Measurements from ENCODE around the gene FAM120AOS.

FAM120AOS gene

GRCh38 chr9:93453047-93453914 lies at the start of gene FAM120AOS:
Gene FAM120AOS, minus strand, starts transcription at chr9:93453581. Its CDS starts 872 bp downstream, at chr9:93452709.
- DNase-seq (ENCODE audit: low spot score) (peak; percentile 88), FAIRE-seq (peak; percentile 91)

DNA sequence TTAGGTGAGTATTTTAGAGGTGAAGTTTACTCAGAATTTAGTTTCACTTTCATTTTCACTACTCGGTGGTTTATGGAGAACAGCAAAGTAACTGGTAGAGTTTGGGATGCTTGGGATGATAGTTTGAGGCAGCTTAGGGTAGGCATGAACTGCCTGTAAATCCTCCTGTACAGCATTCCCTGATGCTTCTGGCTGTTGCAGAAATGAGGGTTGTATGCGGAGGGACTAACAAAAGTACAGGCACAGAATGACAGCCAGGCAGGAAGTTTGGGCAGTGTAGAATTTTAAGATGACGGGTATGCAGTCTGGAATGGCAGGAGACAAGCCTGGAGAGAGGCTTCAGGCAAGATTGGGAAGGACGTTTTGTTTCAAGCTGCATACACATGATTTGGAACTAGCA lies 48.0 kb upstream of the FAM120AOS start:
- DNase-seq (ENCODE audit: low spot score) (no peak), FAIRE-seq (no peak)

GRCh38 chr9:93500571-93501298 lies 47.4 kb upstream of the FAM120AOS start:
- DNase-seq (ENCODE audit: low spot score) (no peak), FAIRE-seq (no peak)

DNA sequence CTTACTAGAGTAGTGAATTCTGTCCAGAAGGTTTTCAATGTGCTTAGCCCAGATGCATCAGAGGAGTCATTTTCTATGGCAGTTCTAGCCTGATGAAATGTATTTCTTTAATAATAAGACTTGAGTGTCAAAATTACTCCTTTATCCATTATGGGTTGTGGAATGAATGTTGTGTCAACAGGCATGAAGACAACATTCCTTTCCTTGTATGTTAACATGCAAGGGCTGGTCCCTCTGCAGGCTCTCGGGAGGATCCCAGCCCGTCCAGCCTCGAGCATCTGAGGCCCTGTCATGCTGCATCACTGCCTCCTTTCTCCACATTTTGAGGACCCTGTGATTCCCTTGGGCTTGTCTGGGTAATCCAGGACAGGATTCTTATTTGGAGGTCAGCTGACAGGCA lies 42.9 kb upstream of the FAM120AOS start:
- DNase-seq (ENCODE audit: low spot score) = no peak
- no peak for FAIRE-seq

- FAIRE-seq = no peak
These were observed 40.6 kb upstream of the FAM120AOS start for GRCh38 chr9:93493949-93494348.

GRCh38 chr9:93492327-93492726 lies 38.9 kb upstream of the FAM120AOS start:
- FAIRE-seq = no peak
- DNase-seq (ENCODE audit: low spot score) = no peak

More at GRCh38 chr9:93493949-93494348, 40.6 kb upstream of the FAM120AOS start:
- no peak for DNase-seq (ENCODE audit: low spot score)

DNA sequence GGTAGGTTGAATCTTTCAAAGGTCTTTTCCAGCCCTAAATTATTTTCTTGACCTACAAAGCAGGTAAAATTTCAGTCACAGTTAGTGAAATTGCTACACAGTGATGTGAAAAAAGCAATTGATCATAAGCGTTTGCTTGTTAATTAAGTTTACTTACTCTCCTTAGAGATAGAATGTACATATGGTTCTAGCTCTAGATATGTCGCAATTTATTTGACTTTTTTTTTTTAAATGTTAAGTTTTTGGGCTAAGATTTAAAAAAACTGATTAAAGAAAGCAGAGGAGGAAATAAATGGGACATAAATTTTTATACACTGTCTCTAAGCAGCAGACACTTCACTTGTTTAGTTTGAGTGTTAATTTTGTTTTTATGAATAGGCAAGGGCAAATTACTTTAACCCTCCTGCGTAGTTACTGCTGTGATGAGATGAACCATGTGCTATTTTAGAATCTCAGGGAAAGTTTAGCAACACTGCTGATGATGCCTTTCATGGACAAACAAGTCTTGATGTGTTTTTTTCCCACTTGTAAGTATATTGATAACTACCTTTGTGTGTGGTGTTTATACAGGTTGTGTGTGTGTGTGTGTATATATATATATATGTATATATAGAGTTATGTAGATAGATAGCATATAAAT lies 38.3 kb upstream of the FAM120AOS start:
- FAIRE-seq (no peak), DNase-seq (ENCODE audit: low spot score) (no peak)

GRCh38 chr9:93488244-93488643 lies 34.9 kb upstream of the FAM120AOS start:
- DNase-seq (ENCODE audit: low spot score) (no peak), FAIRE-seq (no peak)

DNA sequence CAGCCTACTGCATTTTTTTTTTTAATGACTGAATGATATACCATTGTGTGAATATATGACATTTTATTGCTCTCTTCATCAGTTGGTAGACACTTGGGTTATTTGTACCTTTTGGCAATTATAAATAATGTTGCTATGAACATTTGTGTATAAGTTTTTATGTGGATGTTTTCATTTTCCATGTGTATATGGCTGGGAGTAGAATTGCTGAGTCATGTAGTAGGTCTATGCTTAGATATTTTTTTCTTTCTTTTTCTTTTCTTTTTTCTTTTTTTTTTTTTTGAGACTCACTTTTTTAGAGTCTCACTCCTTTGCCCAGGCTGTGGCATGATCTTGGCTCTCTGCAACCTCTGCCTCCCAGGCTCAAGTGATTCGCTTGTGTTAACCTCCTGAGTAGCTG lies 32.9 kb upstream of the FAM120AOS start:
- FAIRE-seq = no peak

DNA sequence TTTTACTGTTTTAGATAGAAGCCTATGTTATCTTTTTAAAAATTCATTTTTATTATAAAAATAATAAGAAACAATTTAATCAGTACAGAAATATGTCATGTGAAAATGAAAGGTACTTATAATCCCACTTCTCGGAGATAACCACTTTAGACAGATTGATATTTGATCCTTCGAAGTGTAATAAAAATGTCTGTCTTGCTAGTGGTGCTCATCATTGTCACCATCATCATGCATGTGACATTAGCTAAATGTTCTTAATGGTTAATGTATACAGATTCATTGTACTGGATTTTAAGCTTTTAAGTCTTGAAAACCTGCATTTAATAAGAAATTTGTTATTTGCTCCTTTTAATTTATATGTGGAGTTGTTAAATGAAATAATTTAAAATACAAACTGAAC lies 30.1 kb upstream of the FAM120AOS start:
- FAIRE-seq (no peak), DNase-seq (ENCODE audit: low spot score) (no peak)

More for the DNA sequence above, 32.9 kb upstream of the FAM120AOS start:
- no peak for DNase-seq (ENCODE audit: low spot score)

DNA sequence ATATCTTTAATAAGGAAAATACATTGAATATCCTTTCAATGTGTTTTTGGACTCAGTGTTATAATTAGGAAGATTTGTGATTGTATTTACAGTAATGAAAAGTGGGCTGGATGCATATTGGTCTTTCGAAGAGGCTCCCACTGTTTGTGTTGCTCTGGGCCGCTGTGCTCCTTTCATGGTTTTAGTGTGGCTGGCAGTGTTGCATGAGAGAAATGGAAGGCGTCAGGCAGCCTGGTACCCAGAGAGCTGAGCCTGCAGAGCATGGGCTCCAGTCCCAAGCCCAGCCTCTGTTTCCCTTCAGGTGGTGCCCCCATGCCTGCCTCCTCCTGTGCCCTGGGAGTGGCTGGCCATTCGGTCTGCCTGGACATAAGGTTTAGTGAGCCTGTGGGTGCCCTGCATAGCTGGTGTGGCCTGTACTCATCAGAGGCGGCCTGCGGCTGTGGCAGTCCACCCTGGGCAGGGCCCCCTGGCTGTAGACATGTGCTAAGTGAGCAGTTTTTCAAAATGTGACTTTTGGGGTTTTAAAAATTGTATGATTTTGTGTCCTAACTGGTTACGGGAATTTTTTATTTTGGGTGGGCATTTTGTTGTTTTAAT lies 27.4 kb upstream of the FAM120AOS start:
- FAIRE-seq (no peak), DNase-seq (ENCODE audit: low spot score) (no peak)

GRCh38 chr9:93480262-93480661 lies 26.9 kb upstream of the FAM120AOS start:
- no peak for FAIRE-seq

GRCh38 chr9:93479726-93480125 lies 26.3 kb upstream of the FAM120AOS start:
- DNase-seq (ENCODE audit: low spot score) (no peak), FAIRE-seq (no peak)

More at GRCh38 chr9:93480262-93480661, 26.9 kb upstream of the FAM120AOS start:
- no peak for DNase-seq (ENCODE audit: low spot score)

DNA sequence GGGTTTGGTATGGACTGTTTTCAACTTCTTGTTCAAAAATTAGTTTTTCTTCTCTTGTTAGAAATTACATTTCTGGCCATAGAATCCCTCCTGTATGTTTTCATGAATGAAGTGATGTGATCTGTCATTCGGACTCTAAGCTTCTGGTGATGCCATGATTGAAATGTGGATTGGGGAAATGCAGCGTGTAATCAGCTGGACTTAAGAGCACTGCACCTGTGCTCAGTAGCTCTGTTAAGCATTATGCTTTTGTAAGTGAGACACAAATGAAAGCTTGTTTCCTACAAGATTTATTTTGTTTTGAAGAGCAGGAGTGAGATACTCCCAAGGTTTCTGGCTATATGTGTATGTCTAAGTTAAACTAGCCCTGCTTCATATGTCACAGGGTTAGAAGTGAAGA lies 24.0 kb upstream of the FAM120AOS start:
- FAIRE-seq (no peak), DNase-seq (ENCODE audit: low spot score) (no peak)

DNA sequence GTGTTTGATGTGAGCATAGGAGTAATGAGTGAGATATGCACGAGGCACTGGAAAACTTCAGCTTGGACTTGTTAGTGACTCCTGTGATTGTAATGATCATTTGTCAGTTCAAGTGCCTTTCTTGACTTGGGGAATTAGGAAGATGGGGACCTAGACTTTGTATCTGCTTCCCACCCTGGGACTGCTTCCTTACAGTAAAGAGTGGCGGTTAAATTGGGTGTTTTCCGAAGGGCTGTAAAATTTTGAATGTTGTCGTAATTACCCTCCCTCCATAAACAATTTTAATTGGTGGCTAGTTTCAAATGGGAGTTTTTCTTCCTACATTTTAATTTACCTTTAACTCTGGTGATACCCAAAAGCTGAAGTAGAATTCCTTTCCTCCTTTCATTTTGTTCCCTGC lies 23.5 kb upstream of the FAM120AOS start:
- FAIRE-seq = no peak
- DNase-seq (ENCODE audit: low spot score) = no peak

- FAIRE-seq = no peak
These were observed 22.5 kb upstream of the FAM120AOS start for GRCh38 chr9:93475856-93476255.

GRCh38 chr9:93475108-93475507 lies 21.7 kb upstream of the FAM120AOS start:
- DNase-seq (ENCODE audit: low spot score) (no peak), FAIRE-seq (no peak)

More at GRCh38 chr9:93475856-93476255, 22.5 kb upstream of the FAM120AOS start:
- DNase-seq (ENCODE audit: low spot score) = no peak

DNA sequence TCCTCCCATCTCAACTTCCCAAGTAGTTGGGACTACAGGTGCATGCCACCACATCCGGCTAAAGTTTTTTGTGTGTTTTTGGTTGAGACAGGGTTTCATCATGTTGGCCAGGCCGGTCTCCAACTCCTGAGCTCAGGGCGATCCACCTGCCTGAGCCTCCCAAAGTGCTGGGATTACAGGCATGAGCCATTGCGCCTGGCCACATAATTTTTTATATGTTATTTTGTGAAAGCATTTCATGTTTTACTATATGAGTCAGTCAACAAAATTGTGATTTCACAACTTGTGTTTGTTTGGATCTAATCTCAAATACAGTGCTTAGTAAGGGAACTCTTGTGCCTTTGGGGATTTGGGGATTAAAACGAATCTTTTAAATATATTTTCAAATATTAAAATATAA lies 20.0 kb upstream of the FAM120AOS start:
- no peak for DNase-seq (ENCODE audit: low spot score)
- no peak for FAIRE-seq

DNA sequence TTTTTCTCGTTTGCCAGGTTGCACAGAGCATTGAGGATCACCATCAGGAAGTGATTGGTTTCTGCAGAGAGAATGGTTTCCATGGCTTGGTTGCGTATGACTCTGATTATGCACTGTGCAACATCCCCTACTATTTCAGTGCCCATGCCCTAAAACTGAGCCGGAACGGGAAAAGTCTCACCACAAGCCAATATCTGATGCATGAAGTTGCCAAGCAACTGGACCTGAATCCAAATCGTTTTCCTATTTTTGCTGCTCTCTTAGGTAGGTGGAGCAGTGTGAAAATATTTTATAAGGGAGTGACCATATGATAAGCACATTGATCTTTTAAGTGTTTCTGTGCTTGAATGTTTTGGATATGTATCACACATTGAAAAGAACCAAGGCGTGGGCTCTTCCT lies 17.7 kb upstream of the FAM120AOS start:
- DNase-seq (ENCODE audit: low spot score) (no peak), FAIRE-seq (no peak)

DNA sequence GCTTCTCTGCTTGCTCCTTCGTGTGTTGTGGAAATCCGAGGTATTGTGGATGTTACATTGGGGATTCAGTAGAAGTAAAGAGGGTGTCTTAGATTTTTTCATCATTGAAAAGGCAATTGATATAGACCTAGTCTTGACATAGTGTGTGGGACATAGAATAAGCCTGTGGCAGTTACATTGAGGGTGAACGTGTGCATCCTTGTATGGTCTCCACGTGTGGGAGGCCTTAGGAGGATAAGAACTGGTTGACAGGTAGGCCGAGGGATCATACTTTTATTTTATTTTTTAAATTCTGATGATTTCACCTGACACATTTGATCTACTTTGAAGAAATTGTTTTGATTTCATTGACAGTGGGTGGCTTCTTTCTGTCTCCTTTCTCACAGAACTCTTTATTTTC lies 17.0 kb upstream of the FAM120AOS start:
- FAIRE-seq = no peak
- DNase-seq (ENCODE audit: low spot score) = no peak

GRCh38 chr9:93468763-93469456 lies 15.5 kb upstream of the FAM120AOS start:
- DNase-seq (ENCODE audit: low spot score) (no peak), FAIRE-seq (no peak)
